Measurements from ENCODE around the gene KLHL26.

The KLHL26 gene

DNA sequence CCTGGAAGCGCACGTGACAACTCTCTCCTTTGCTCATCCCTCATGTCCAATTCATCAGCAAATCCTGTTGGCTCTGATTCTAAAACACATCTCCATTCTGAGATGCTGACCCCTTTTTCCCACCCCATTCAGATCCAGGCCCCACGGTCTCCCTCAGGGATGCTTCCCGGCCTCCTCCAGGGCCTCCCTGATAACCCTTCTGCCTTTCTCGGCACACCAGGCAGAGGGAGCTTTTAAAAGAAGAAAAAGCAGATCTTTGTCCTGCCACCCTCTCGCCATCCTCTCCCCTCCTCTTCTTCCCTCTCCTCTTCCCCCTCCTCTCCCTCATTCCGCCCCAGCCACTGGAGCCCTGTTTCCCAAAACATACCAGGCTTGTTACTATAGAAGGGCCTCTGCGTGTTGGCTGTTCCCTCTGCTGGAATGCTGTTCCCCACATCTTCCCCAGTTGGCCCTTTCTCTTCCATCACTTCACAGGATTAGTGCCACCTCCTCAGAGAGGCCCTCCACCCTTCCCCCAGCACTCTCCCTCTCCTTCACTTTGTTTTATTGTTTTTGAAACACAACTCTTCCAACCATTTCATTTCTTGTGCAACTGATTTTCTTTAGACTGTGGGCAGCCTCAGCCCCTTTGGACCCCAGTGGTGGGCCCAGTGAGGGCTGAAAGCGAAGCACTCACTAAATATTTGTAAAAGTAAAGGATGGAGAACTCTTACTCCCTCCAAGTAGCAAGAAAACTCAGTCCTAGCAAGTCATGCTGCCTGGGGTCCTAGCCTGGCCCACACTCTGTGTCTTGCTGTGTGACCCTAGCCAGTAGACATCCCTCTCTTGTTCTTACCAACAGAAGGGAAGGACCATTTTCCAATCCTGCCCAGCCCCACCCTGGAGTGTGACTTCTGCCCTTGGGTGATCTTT, 27.8 kb upstream of the KLHL26 start (continued):
- TF ChIP-seq ZNF121 (tag by site-specific recombination; IDR thresholded peaks at IDR 0.05): no peak
- TF ChIP-seq ZNF366 (tag by site-specific recombination; conservative IDR thresholded peaks at IDR 0.05): peak; percentile 61
- TF ChIP-seq KLF1 (tag by site-specific recombination; IDR thresholded peaks at IDR 0.05): 0 out of 2 replicates have a peak, but pooled peaks have one; percentile 13
- TF ChIP-seq ZNF561 (tag by site-specific recombination; IDR thresholded peaks at IDR 0.05; ENCODE audit: borderline replicate concordance): no peak
- peak; percentile 85 for TF ChIP-seq PRDM1 (tag by site-specific recombination; IDR thresholded peaks at IDR 0.05)

DNA sequence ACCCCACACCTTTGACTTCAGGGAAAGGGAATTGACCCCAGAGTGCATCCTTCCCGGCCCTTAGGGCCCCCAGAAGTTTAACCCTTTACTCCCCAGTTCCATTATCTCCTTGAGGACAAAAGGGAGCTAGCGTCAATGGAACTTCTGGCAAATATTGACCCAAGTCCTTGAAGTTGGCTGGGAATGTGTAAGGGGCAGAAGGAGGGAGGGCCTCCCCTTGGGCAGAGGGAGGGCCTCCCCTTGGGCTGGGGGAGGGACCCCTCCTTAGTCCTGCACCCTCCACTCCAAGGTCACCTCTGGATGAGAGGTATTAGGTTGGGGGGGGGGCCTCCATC, 27.1 kb upstream of the KLHL26 start:
- no peak overlapping the region for H3K4me3 ChIP-seq (ENCODE audit: low read depth, low read length)
- no peak overlapping the region for H3K27ac ChIP-seq (ENCODE audit: extremely low read depth, low read depth, low read length)
- ChIA-PET CTCF (no interaction called here), POLR2A (no interaction called here)
- H3K9me3 ChIP-seq (ENCODE audit: control insufficient read depth, insufficient read depth, low read depth, low read length): no peaks in the 10 kb centered on the region
- no peaks in the 10 kb centered on the region for H3K36me3 ChIP-seq (ENCODE audit: control insufficient read depth in 2 of 2, insufficient read depth in 1 of 2, low read length in 2 of 2)
- peaks cover 4% of the 10 kb centered on the region for H3K4me1 ChIP-seq (ENCODE audit: control insufficient read depth, insufficient read depth, low read length)
- TF ChIP-seq ZNF184 (tag by site-specific recombination; IDR thresholded peaks at IDR 0.05) (no peak), ZFP69B (tag by site-specific recombination; IDR thresholded peaks at IDR 0.05) (no peak), KLF9 (tag by site-specific recombination; IDR thresholded peaks at IDR 0.05; ENCODE audit: low read depth) (no peak), ZNF433 (tag by site-specific recombination; IDR thresholded peaks at IDR 0.05; ENCODE audit: low read depth) (no peak), ZNF501 (tag by site-specific recombination; IDR thresholded peaks at IDR 0.05) (no peak)
- TF ChIP-seq, protein P1, sequence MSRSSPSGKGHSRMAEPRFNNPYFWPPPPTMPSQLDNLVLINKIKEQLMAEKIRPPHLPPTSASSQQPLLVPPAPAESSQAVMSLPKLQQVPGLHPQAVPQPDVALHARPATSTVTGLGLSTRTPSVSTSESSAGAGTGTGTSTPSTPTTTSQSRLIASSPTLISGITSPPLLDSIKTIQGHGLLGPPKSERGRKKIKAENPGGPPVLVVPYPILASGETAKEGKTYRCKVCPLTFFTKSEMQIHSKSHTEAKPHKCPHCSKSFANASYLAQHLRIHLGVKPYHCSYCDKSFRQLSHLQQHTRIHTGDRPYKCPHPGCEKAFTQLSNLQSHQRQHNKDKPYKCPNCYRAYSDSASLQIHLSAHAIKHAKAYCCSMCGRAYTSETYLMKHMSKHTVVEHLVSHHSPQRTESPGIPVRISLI (tag by site-specific recombination; IDR thresholded peaks at IDR 0.05): no peak

DNA sequence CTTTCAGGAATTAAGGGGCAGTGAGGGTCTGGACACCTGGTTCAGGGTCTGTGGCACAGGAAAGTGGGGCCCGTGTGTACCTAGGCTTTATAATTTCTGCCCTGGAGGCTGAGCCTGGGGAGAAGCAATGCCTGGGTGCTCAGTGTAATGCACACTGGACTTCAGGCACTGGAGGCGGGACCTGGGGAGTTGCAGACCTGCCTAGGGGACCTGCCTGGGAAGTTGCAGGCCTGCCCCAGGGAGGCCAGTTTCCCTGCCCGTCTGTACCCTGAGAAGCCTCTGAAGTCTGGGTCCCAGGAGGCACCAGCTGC, 26.6 kb upstream of the KLHL26 start:
- POLR2A ChIA-PET: no interaction called here
- Histone ChIP-seq H3K27ac (ENCODE audit: extremely low read depth, low read depth, low read length) (no peak overlapping the region), H3K4me3 (ENCODE audit: low read depth, low read length) (no peak overlapping the region), H3K36me3 (ENCODE audit: control insufficient read depth in 2 of 2, insufficient read depth in 1 of 2, low read length in 2 of 2) (no peaks in the 10 kb centered on the region), H3K9me3 (ENCODE audit: control insufficient read depth, insufficient read depth, low read depth, low read length) (no peaks in the 10 kb centered on the region), H3K4me1 (ENCODE audit: control insufficient read depth, insufficient read depth, low read length) (peaks cover 4% of the 10 kb centered on the region)
- TF ChIP-seq ZNF701 (tag by site-specific recombination; IDR thresholded peaks at IDR 0.05) (no peak), ZNF335 (tag by site-specific recombination; conservative IDR thresholded peaks at IDR 0.05) (peak; percentile 53)
- CTCF ChIA-PET: no interaction called here

DNA sequence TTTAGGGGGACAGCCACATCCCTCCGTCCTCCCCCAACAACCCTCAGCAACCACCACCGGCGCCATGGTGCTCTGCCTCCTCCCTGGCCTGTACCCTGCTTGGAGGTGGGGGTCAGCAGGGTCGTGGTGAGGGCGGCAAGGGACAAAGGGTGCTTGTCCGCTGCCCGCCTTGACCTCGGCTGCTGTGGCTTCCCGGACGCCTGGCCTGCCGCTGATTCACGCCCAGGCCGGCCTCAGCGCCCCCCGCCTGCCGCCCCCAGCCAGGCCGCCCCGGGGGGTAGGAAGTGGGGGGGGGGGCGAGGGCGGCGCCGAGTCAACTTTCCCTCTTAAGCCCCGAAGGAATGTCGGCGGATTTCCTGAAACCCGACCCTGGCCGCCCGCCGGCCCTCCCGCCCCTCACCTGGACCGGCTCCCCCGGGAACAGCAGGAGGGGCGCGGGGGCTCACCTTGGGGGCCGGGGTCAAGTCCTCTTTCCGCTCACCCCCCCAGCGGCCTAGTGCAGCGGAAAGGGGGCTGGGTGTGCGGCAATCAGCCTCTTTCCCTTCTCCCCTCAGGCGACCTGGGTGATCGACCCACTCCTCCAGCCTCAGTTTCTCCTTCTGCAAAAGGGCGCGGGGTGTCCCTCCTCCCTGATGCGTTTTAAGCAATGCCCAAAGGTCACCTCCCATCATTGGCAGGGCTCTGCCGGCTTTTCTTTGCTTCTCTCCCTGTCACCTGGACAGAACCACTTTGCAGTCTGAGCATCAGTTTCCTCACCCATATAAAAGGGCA, 26.1 kb upstream of the KLHL26 start:
- ChIA-PET POLR2A (no interaction called here), CTCF (no interaction called here)
- Histone ChIP-seq H3K27ac (ENCODE audit: extremely low read depth, low read depth, low read length) (no peak overlapping the region), H3K4me3 (ENCODE audit: low read depth, low read length) (no peak overlapping the region), H3K9me3 (ENCODE audit: control insufficient read depth, insufficient read depth, low read depth, low read length) (no peaks in the 10 kb centered on the region), H3K36me3 (ENCODE audit: control insufficient read depth in 2 of 2, insufficient read depth in 1 of 2, low read length in 2 of 2) (no peaks in the 10 kb centered on the region), H3K4me1 (ENCODE audit: control insufficient read depth, insufficient read depth, low read length) (peaks cover 4% of the 10 kb centered on the region)
- TF ChIP-seq ZIC2 (tag by site-specific recombination; IDR thresholded peaks at IDR 0.05) (peak; percentile 17; the same call in 1 of the 2 replicates), ZNF2 (tag by site-specific recombination; IDR thresholded peaks at IDR 0.05) (no peak), GLIS1 (tag by site-specific recombination; IDR thresholded peaks at IDR 0.05) (peak; percentile 82), EGR2 (tag by site-specific recombination; IDR thresholded peaks at IDR 0.05; ENCODE audit: low read depth) (peak; percentile 37; the same call in 1 of the 2 replicates), ZFP3 (tag by site-specific recombination; IDR thresholded peaks at IDR 0.05; ENCODE audit: low read depth) (no peak), ZFHX2 (tag by site-specific recombination; conservative IDR thresholded peaks at IDR 0.05) (peak; percentile 62)
- TF ChIP-seq, protein P2, sequence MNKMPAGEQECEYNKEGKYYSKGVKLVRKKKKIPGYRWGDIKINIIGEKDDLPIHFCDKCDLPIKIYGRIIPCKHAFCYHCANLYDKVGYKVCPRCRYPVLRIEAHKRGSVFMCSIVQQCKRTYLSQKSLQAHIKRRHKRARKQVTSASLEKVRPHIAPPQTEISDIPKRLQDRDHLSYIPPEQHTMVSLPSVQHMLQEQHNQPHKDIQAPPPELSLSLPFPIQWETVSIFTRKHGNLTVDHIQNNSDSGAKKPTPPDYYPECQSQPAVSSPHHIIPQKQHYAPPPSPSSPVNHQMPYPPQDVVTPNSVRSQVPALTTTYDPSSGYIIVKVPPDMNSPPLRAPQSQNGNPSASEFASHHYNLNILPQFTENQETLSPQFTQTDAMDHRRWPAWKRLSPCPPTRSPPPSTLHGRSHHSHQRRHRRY (tag by site-specific recombination; IDR thresholded peaks at IDR 0.05): no peak
- TF ChIP-seq, protein P3, sequence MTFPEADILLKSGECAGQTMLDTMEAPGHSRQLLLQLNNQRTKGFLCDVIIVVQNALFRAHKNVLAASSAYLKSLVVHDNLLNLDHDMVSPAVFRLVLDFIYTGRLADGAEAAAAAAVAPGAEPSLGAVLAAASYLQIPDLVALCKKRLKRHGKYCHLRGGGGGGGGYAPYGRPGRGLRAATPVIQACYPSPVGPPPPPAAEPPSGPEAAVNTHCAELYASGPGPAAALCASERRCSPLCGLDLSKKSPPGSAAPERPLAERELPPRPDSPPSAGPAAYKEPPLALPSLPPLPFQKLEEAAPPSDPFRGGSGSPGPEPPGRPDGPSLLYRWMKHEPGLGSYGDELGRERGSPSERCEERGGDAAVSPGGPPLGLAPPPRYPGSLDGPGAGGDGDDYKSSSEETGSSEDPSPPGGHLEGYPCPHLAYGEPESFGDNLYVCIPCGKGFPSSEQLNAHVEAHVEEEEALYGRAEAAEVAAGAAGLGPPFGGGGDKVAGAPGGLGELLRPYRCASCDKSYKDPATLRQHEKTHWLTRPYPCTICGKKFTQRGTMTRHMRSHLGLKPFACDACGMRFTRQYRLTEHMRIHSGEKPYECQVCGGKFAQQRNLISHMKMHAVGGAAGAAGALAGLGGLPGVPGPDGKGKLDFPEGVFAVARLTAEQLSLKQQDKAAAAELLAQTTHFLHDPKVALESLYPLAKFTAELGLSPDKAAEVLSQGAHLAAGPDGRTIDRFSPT (tag by site-specific recombination; IDR thresholded peaks at IDR 0.05): peak; percentile 31; the same call in 1 of the 2 replicates

Data from HEK293 (cell line).